GM19372 (cell line): ENCODE measurements around the gene SRRM2.

Source experiments
- ATAC-seq: cut with Tn5 transposase; IDR thresholded peaks from one replicate; pipeline ENCODE4 v1.9.1; 2021; ENCODE audit warnings: mild to moderate bottlenecking, low read depth, moderate library complexity; ENCODE audit not compliant: unreplicated experiment

SRRM2 gene

DNA sequence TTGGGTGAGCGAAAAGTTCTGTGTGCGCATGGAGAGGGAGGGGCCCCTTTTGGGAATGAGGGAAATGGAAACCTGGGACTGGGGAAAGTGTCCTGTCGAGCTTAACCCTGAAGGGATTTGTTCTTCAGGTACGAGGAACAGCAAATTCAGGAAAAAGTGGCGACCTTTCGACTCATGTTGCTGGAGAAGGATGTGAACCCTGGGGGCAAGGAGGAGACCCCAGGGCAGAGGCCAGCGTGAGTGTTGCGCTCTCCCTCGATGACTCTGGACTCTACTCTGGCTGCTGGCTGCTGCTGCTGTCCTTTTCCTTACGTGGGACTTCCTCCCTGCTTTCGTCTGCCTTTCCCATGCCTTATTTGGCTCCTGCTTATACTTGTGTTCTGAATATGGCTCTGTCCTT is 4.9 kb downstream of the SRRM2 start:
- no peak for ATAC-seq

- no peak for ATAC-seq
Observed at GRCh38 chr16:2761472-2761871, 9.0 kb downstream of the SRRM2 start.

DNA sequence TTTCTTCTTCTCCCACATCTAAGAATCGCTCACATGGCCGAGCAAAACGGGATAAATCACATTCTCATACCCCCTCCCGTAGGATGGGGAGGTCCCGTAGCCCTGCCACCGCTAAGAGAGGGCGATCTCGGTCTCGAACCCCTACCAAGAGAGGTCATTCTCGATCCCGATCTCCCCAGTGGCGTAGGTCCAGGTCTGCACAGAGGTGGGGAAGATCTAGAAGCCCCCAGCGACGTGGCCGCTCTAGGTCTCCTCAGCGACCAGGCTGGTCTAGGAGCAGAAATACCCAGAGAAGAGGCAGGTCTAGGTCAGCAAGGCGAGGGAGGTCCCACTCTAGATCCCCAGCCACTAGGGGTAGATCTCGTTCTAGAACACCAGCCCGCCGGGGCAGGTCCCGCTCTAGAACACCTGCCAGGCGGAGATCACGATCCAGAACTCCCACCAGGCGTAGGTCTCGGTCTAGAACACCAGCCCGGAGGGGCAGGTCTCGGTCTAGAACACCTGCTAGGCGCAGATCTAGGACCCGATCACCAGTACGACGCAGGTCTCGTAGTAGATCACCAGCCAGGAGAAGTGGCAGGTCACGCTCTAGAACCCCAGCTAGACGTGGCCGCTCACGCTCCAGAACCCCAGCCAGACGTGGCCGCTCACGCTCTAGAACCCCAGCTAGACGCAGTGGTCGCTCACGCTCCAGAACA is 9.6 kb downstream of the SRRM2 start:
- ATAC-seq, result no peak

GRCh38 chr16:2762711-2763110 is 10.3 kb downstream of the SRRM2 start:
- ATAC-seq, result no peak

GRCh38 chr16:2763173-2763572 is 10.7 kb downstream of the SRRM2 start:
- no peak for ATAC-seq

- no peak for ATAC-seq
Observed at GRCh38 chr16:2764718-2765117, 12.3 kb downstream of the SRRM2 start.

DNA sequence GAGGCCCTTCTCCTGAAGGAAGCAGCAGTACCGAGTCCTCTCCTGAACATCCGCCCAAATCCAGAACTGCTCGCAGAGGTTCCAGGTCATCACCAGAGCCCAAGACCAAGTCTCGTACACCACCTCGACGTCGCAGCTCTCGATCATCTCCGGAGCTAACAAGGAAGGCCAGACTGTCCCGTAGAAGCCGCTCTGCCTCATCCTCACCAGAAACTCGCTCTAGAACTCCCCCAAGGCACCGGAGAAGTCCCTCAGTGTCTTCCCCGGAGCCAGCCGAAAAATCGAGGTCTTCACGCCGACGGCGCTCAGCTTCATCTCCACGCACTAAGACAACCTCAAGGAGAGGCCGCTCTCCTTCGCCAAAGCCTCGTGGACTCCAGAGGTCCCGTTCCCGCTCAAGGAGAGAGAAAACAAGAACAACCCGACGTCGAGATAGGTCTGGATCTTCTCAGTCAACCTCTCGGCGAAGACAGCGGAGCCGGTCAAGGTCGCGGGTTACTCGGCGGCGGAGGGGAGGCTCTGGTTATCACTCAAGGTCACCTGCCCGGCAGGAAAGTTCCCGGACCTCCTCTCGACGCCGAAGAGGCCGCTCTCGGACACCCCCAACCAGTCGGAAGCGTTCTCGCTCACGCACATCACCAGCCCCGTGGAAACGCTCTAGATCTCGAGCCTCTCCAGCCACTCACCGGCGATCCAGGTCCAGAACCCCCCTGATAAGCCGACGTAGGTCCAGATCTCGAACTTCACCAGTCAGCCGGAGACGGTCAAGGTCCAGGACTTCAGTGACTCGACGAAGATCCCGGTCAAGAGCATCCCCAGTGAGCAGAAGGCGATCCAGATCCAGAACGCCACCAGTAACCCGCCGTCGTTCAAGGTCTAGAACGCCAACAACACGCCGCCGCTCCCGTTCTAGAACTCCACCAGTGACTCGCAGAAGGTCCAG is 13.3 kb downstream of the SRRM2 start:
- ATAC-seq, result no peak

DNA sequence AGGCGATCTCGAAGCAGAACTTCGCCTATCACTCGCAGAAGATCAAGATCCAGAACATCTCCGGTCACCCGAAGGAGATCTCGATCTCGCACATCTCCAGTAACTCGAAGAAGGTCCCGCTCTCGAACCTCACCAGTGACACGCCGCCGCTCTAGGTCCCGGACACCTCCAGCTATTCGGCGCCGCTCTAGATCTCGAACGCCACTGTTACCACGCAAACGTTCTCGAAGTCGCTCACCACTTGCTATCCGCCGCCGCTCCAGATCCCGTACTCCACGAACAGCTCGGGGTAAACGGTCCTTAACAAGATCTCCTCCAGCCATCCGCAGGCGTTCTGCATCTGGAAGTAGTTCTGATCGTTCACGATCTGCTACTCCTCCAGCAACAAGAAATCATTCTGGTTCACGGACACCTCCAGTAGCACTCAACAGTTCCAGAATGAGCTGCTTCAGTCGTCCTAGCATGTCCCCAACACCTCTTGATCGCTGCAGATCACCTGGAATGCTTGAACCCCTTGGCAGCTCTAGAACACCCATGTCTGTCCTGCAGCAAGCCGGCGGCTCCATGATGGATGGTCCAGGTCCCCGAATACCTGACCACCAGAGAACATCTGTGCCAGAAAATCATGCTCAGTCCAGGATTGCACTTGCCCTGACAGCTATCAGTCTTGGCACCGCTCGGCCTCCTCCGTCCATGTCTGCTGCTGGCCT is 14.1 kb downstream of the SRRM2 start:
- ATAC-seq, result no peak

DNA sequence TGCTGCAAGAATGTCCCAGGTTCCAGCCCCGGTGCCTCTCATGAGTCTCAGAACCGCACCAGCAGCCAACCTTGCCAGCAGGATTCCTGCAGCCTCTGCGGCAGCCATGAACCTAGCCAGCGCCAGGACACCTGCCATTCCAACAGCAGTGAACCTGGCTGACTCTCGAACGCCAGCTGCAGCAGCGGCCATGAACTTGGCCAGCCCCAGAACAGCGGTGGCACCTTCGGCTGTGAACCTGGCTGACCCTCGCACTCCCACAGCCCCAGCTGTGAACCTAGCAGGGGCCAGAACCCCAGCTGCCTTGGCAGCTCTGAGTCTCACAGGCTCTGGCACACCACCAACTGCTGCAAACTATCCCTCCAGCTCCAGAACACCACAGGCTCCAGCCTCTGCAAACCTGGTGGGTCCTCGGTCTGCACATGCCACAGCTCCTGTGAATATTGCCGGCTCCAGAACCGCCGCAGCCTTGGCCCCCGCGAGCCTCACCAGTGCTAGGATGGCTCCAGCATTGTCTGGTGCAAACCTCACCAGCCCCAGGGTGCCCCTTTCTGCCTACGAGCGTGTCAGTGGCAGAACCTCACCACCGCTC is 14.8 kb downstream of the SRRM2 start:
- ATAC-seq, result no peak

DNA sequence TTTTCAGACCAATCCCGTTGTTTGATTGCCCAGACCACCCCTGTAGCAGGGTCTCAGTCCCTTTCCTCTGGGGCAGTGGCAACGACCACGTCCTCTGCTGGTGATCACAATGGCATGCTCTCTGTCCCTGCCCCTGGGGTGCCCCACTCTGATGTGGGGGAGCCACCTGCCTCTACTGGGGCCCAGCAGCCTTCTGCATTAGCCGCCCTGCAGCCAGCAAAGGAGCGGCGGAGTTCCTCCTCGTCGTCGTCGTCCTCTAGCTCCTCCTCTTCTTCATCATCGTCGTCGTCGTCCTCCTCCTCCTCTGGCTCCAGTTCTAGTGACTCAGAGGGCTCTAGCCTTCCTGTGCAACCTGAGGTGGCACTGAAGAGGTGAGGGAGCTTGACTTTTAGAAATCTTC is 15.5 kb downstream of the SRRM2 start:
- no peak for ATAC-seq

DNA sequence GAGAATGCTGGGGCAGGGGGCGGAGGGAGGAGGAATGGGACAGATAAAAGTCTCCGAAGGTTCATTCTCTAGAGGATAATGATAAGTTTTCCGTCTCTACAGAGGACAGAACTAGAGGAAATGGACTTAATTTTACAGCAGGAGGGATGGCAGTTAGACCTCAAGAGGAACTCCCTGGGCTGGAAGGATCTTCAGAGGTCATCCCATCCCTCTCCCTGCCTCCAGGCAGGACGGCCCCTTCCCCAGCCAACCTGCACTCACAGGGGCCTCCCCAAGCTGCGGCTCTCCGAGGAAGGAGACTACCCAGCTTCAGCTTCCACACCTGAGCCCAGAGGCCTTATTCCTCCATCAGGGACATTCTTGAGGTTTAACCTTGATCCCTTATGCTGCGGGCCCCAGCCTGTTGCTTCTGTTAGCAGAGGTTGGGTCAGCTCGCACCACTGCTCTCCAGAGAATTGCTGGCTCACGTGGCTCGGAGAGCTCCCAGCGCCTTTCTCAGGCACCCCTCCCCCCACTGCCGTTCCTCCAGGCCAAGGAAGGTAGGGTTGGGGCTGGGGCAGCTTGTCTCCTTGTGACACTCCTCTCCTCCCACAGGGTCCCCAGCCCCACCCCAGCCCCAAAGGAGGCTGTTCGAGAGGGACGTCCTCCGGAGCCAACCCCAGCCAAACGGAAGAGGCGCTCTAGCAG is 16.1 kb downstream of the SRRM2 start:
- ATAC-seq, result no peak

- ATAC-seq, result no peak
Observed at GRCh38 chr16:2769100-2769529, 16.7 kb downstream of the SRRM2 start.

- ATAC-seq, result no peak
Observed at GRCh38 chr16:2769675-2770056, 17.2 kb downstream of the SRRM2 start.

DNA sequence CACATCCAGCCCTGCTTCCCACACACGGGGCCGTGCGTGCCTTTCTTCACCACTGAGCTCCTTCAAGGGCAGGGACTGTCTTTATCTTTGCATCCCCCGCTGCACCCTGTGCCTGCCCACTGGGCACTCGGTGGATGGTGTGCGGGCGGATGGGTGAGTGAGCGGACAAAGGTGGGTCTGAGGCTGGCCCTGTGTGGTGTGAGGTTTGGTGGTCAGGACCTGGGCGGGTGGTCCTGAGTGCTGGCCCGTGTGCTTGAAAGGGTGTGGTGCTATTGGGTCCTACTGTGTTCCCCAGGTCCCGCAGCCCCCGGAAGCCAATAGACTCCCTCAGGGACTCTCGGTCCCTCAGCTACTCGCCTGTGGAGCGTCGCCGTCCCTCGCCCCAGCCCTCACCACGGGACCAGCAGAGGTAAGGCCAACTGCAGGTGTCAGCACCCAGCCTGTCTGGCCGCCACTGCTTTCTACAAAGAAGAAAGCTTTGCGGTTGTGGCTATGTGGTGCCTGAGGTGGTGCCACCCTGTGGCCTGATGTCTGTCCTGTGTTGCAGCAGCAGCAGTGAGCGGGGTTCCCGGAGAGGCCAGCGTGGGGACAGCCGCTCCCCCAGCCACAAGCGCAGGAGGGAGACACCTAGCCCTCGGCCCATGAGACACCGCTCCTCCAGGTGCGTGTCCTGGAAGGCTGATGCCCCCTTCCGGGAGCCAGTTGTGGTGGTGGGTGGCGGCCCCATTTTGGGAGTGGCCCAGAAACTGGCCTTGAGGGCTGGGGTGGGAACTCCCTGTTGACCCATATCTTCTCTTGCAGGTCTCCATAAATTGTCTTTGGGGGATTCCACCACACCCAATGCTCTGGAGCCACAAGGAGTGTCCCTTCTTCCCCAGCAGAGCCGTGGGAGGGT is 17.9 kb downstream of the SRRM2 start:
- no peak for ATAC-seq

DNA sequence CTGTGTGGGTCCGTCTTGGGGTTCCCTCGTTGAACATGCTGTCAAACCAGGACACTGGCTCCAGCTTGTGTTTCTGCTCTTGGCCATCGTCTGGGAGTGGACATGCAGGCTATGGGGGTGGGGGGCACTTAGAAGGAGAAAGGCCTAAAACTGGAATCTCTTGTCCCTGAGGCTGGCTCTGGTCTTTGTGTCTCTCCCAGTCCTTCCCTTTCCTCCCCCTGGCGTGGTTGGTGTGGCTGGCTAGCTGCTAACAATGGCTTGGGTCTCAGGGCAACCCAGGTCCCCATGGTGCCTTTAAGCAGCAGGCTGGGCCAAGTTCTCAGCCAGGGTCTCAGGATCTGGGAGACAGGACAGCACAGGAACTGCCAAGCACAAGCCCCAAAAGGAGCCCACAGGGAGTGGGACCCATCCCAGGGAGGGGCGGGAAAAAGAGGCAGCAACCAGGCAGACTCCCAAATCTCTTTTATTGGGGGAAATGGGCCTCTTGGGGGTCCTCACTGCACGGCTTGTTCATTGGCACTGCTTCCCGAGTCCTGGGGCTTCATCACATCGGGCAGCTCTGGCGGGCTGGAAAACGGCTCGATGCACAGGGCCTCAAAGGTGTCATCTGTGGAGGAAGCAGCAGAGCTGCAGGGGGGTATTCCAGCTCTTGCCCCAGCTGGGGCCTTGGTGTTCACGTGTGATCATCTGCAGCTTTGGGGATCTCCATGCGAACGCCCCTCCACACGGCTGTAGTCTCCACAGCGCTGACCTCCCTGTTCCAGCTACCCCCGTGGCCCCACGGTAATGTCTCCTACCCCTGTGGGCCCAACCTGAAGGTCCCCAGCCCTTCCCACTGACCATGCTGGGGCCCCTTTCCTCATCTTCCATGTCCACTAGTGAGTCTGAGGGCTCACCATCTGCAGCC is 19.3 kb downstream of the SRRM2 start:
- no peak for ATAC-seq

DNA sequence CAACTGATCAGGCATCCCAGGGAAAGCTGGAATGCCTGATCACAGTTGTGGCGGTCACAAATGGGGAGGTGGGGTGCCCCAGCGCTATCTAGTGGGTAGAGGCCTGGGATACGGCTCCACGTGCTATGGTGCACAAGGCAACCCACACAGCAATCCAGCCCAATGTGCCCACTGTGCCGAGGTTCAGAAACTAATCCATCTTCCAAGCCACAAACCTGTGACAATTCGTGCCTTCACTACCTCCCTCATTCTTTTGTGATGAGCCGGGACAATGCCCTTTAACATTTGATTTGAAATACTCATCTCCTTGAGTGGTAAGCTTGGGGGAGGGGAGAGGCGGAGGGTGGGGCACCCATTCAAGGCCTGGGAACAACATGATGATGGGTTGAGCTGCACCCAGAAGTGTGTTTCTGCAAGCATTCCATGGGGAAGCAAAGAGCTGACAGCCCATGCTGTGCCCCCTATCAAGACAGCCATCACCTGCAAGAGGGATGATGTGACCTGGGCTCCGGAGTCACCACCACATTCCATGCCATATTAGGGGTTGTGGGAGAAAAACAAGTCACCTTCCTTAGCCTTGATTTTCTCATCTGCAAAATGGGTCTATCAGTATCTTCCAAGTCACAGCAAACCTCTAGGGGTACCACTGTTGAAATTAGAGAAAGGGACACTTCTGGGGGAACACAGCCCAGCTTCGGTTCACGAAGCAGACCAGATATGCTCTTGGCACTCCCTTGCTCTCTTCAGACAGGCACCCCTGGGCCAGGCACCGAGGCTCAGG is 20.9 kb downstream of the SRRM2 start:
- ATAC-seq, result no peak

GRCh38 chr16:2774161-2774891 is 21.9 kb downstream of the SRRM2 start:
- ATAC-seq, result no peak
